Stimulated activated CD4-positive, alpha-beta T cell treated with anti-CD3 and anti-CD28 coated beads, TNF-alpha, amount 100 ng/mL, for 48 hours (primary cell): ENCODE results near the gene LRMDA.

Experiments
- DNase-seq, 3 donors: peaks; one replicate each; pipeline ENCODE4 v3.0.0-alpha.2; 2020; ENCODE audit warnings: low read depth in 3 of 3

LRMDA gene

GRCh38 chr10:75538765-75539164, 107.3 kb downstream of the LRMDA start:
- no peak for DNase-seq

GRCh38 chr10:75540357-75540966, 109.0 kb downstream of the LRMDA start:
- DNase-seq = no peak

- DNase-seq = no peak
These were observed 109.6 kb downstream of the LRMDA start for GRCh38 chr10:75540981-75541380.

GRCh38 chr10:75541411-75541810, 110.0 kb downstream of the LRMDA start:
- DNase-seq = no peak

GRCh38 chr10:75542084-75542483, 110.7 kb downstream of the LRMDA start:
- DNase-seq = no peak

- no peak for DNase-seq
These were observed 111.5 kb downstream of the LRMDA start for GRCh38 chr10:75542906-75543305.

- DNase-seq = no peak
These were observed 113.0 kb downstream of the LRMDA start for GRCh38 chr10:75544386-75544785.

GRCh38 chr10:75544993-75545706, 113.7 kb downstream of the LRMDA start:
- DNase-seq = no peak

- no peak for DNase-seq
These were observed 114.6 kb downstream of the LRMDA start for GRCh38 chr10:75546004-75546403.

GRCh38 chr10:75547391-75548298, 116.2 kb downstream of the LRMDA start:
- no peak for DNase-seq

GRCh38 chr10:75548356-75548755, 116.9 kb downstream of the LRMDA start:
- no peak for DNase-seq

- DNase-seq = no peak
These were observed 118.8 kb downstream of the LRMDA start for GRCh38 chr10:75550191-75550590.

- no peak for DNase-seq
These were observed 120.7 kb downstream of the LRMDA start for GRCh38 chr10:75552171-75552570.

GRCh38 chr10:75553550-75553949, 122.1 kb downstream of the LRMDA start:
- no peak for DNase-seq

GRCh38 chr10:75555323-75555722, 123.9 kb downstream of the LRMDA start:
- DNase-seq = no peak

- DNase-seq = no peak
These were observed 124.9 kb downstream of the LRMDA start for GRCh38 chr10:75556320-75556719.

- DNase-seq = no peak
These were observed 134.1 kb downstream of the LRMDA start for GRCh38 chr10:75565286-75566251.

- no peak for DNase-seq
These were observed 137.2 kb downstream of the LRMDA start for GRCh38 chr10:75568450-75569130.

- no peak for DNase-seq
These were observed 138.1 kb downstream of the LRMDA start for GRCh38 chr10:75569506-75569905.

- no peak for DNase-seq
These were observed 141.1 kb downstream of the LRMDA start for GRCh38 chr10:75572478-75572877.

- no peak for DNase-seq
These were observed 144.5 kb downstream of the LRMDA start for GRCh38 chr10:75575940-75576339.
